Measurements from ENCODE around the gene ZNF365. TPM values are rescaled to one million over a fixed set of nuclear protein-coding genes. Genes with fewer than 3 reads are reported as not detected.

Gene ZNF365
- total RNA-seq, 1 experiment from 2014 or later, result 1.8 TPM

GRCh38 chr10:62442006-62442405 is 67.8 kb downstream of the ZNF365 start:
- Histone ChIP-seq H3K36me3 (ENCODE audit: control insufficient read depth in 1 of 2, insufficient read depth in 2 of 2, low read length in 2 of 2) (no peaks in the 10 kb centered on the region), H2AFZ (ENCODE audit: low read depth, low read length, poor library complexity, severe bottlenecking) (no peak overlapping the region), H3K79me2 (ENCODE audit: insufficient read depth, low read length) (no peaks in the 10 kb centered on the region), H3K9ac (ENCODE audit: low read length) (no peak overlapping the region), H3K4me1 (ENCODE audit: control insufficient read depth in 1 of 2, insufficient read depth in 2 of 2, low read length in 2 of 2) (no peaks in the 10 kb centered on the region), H3K27ac (ENCODE audit: low read depth, low read length) (no peak overlapping the region), H3K4me2 (ENCODE audit: low read length) (no peak overlapping the region), H3K4me3 (replicated peaks in 1 of 2; ENCODE audit: low read depth in 1 of 2, low read length in 2 of 2) (no peak overlapping the region), H3K9me2 (ENCODE audit: insufficient read depth) (no peaks in the 10 kb centered on the region), H3K27me3 (ENCODE audit: insufficient read depth, low read length) (no peaks in the 10 kb centered on the region), H3K9me3 (ENCODE audit: control insufficient read depth in 1 of 2, insufficient read depth in 1 of 2, low read depth in 1 of 2, low read length in 2 of 2) (no peaks in the 10 kb centered on the region), H4K20me1 (ENCODE audit: insufficient read depth) (no peaks in the 10 kb centered on the region)
- ATAC-seq (no peak), DNase-seq (ENCODE audit: low read depth, low spot score) (no peak)
- ChIA-PET POLR2A (no interaction called here), CTCF (no interaction called here), RAD21 (ENCODE audit: low non-redundant PET in 1 of 2, low total read pairs in 2 of 2, uncharacterized antibody in 2 of 2, unreplicated experiment in 2 of 2) (no interaction called here)
- no TSS peak for BruUV-seq (replicated peaks)
- TF ChIP-seq REST (IDR thresholded peaks at IDR 0.05; ENCODE audit: low read depth), result no peak
- TF ChIP-seq ZFX (IDR thresholded peaks at IDR 0.05), result no peak
- TF ChIP-seq YY1 (IDR thresholded peaks at IDR 0.05; ENCODE audit: extremely low read depth, insufficient replicate concordance, low read depth, low read length), result no peak
- no peak for TF ChIP-seq TCF7L2 (IDR thresholded peaks at IDR 0.05; ENCODE audit: borderline replicate concordance, extremely low read depth, insufficient read depth, insufficient read length)
- TF ChIP-seq, protein P1, sequence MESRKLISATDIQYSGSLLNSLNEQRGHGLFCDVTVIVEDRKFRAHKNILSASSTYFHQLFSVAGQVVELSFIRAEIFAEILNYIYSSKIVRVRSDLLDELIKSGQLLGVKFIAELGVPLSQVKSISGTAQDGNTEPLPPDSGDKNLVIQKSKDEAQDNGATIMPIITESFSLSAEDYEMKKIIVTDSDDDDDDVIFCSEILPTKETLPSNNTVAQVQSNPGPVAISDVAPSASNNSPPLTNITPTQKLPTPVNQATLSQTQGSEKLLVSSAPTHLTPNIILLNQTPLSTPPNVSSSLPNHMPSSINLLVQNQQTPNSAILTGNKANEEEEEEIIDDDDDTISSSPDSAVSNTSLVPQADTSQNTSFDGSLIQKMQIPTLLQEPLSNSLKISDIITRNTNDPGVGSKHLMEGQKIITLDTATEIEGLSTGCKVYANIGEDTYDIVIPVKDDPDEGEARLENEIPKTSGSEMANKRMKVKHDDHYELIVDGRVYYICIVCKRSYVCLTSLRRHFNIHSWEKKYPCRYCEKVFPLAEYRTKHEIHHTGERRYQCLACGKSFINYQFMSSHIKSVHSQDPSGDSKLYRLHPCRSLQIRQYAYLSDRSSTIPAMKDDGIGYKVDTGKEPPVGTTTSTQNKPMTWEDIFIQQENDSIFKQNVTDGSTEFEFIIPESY (IDR thresholded peaks at IDR 0.05; ENCODE audit: extremely low read depth, insufficient replicate concordance, low read length), result no peak
- TF ChIP-seq, protein P2, sequence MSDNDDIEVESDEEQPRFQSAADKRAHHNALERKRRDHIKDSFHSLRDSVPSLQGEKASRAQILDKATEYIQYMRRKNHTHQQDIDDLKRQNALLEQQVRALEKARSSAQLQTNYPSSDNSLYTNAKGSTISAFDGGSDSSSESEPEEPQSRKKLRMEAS (IDR thresholded peaks at IDR 0.05), result no peak
- TF ChIP-seq SP1 (IDR thresholded peaks at IDR 0.05; ENCODE audit: low read depth), result no peak
- intact Hi-C loops (cut with micrococcal nuclease), result no loop called here

Data from HCT116 (cell line).